GM12872 (cell line): ENCODE data around the gene SYCP3.

Experiments used
- CTCF ChIP-seq: IDR thresholded peaks from 3 replicates; pipeline ENCODE4 v1.5.1; 2011; ENCODE audit warnings: low read depth, mild to moderate bottlenecking, low read length, moderate library complexity; ENCODE audit not compliant: insufficient read depth

Gene SYCP3

DNA sequence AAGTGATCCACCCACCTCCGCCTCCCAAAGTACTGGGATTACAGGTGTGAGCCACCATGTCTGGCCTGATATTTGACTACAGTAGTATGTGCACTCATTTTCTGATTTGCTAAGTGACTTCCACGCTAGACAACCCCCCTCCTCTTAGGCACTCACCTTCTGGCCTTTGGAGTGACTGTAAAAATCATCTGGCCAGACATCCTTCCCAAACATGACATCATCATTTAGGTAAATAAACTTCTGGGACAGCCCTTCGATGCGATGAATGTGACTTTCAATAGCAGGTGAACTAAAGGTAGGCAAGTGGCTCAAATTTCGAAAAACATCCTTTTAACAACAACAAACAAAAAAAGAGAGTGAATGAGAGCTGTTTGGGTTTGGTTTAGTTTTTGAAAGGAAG, 30.6 kb upstream of the SYCP3 start:
- TF ChIP-seq CTCF = no peak

DNA sequence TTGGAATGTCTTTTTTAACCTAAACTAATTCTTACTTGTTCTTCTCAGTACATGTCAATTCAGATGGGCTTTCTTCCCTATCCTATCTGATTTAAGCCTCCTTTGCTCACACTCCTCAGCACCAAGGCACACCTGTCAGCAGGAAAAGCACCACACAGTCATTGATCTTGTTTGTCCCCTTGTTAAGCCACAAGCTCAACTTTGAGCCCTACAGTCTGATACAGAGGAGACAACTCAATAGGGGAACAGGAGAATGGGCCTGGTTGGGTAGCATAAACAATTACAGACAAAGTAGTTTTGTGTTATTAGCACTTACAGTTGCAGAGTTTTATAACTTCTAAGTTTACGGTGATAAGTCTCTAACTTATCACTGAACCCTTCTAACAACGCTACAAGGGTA, 29.5 kb upstream of the SYCP3 start:
- TF ChIP-seq CTCF = no peak

- TF ChIP-seq CTCF = no peak
Observed at GRCh38 chr12:101767537-101767936, 28.3 kb upstream of the SYCP3 start.

DNA sequence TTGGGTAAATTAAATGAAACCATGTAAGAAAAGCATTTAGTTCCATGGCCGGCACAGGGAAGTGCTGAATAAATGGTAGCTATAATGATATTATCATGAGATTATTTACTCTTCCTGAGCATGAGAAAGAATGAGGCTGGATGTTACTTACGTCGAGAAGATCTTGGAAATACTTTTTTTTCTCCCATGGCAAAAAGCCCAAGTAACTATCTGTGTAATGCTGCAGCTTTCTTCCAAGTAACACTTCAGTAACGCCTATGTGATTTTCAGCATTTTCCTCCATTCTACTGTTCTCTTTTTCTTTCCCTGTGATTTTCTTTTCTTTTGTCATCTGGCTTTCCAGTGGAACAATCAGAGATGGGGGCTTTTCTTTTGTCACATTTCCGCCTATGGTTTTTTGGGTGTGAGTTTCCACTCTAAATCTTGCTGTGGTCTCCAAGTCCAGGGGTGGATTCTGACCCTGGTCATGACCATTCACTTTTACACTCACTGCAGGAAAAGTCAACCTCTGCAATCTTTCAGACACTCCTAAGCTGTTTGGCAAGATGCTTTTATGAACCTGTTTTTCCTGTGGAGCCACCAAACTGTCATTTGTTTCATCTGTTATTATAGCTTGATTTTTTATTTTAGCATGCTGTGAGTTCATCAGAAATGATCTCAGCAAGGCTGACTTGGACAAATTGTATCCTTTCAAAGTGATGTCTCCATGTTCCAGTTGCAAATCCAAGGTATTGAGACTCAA, 25.0 kb upstream of the SYCP3 start:
- TF ChIP-seq CTCF = no peak

- TF ChIP-seq CTCF = no peak
Observed at GRCh38 chr12:101763246-101763931, 24.1 kb upstream of the SYCP3 start.

DNA sequence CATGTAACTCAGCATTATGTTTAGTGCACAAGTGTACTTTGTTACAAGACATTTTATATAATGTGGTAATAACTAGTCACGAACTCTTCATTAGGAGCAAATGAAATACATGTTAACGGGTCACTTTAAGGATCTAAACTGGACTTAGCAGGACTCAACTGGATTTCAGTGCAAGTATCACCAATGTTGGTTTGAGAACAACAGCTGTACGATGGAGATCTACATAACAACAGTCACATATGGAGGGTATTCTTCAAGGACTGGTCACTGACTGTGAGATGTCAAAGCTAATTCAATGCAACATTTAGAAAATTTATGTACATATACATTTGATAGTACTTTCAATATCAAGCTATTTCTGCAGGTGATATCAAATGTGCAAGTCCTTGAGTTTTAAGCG, 22.5 kb upstream of the SYCP3 start:
- TF ChIP-seq CTCF = no peak

- no peak for TF ChIP-seq CTCF
Observed at GRCh38 chr12:101761350-101761749, 22.1 kb upstream of the SYCP3 start.
